MM.1S (cell line): Measurements from ENCODE around the gene RBM47.

ENCODE experiments used
- DNase-seq: peaks from one replicate; pipeline ENCODE4 v3.0.0-alpha.2; 2015
- H2AFZ ChIP-seq: fragments of 300-600 bp; sonication (generic); 2 replicates; pipeline ENCODE4 v1.6.0; 2016; ENCODE audit warnings: antibody characterized with exemption, low read length
- H3F3A ChIP-seq: fragments of 300-600 bp; sonication (generic); 2 replicates; pipeline ENCODE4 v1.6.1; 2016; ENCODE audit warnings: mild to moderate bottlenecking, antibody characterized with exemption, low read length, moderate library complexity, mixed read lengths; ENCODE audit not compliant: insufficient read depth
- H3K27ac ChIP-seq: fragments of 300-600 bp; sonication (generic); 2 replicates; pipeline ENCODE4 v1.5.1; 2016; ENCODE audit warnings: mild to moderate bottlenecking, low read length
- H3K27me3 ChIP-seq: fragments of 300-600 bp; sonication (generic); replicated peaks from 2 replicates; pipeline ENCODE4 v1.6.0; 2016; ENCODE audit warnings: low read length; ENCODE audit not compliant: insufficient read depth
- H3K36me3 ChIP-seq: fragments of 300-600 bp; sonication (generic); replicated peaks from 2 replicates; pipeline ENCODE4 v1.6.1; 2016; ENCODE audit warnings: mild to moderate bottlenecking, low read length, mixed read lengths; ENCODE audit not compliant: insufficient read depth
- H3K4me1 ChIP-seq: fragments of 300-600 bp; sonication (generic); 2 replicates; pipeline ENCODE4 v1.6.1; 2016; ENCODE audit warnings: low read length, mixed read lengths
- H3K4me2 ChIP-seq: fragments of 300-600 bp; sonication (generic); 2 replicates; pipeline ENCODE4 v1.6.0; 2016; ENCODE audit warnings: low read depth, low read length
- H3K4me3 ChIP-seq: fragments of 300-600 bp; sonication (generic); 2 replicates; pipeline ENCODE4 v1.5.1; 2016; ENCODE audit warnings: low read length, mixed read lengths
- H3K79me2 ChIP-seq: fragments of 300-600 bp; sonication (generic); 2 replicates; pipeline ENCODE4 v1.6.1; 2016; ENCODE audit warnings: mixed run types, low read length, mixed read lengths
- H3K9ac ChIP-seq: fragments of 300-600 bp; sonication (generic); 2 replicates; pipeline ENCODE4 v1.6.1; 2016; ENCODE audit warnings: low read length, mixed read lengths
- H3K9me2 ChIP-seq: fragments of 300-600 bp; sonication (generic); replicated peaks from 2 replicates; pipeline ENCODE4 v1.6.1; 2016; ENCODE audit warnings: mild to moderate bottlenecking, low read length, mixed read lengths; ENCODE audit not compliant: insufficient read depth
- H3K9me3 ChIP-seq: fragments of 300-600 bp; sonication (generic); replicated peaks from 2 replicates; pipeline ENCODE4 v1.6.1; 2016; ENCODE audit warnings: mild to moderate bottlenecking, low read length, mixed read lengths; ENCODE audit not compliant: insufficient read depth
- H4K20me1 ChIP-seq: fragments of 300-600 bp; sonication (generic); 2 replicates; pipeline ENCODE4 v1.6.1; 2016; ENCODE audit warnings: mild to moderate bottlenecking, low read length, moderate library complexity, mixed read lengths; ENCODE audit not compliant: insufficient read depth
- CTCF ChIP-seq: fragments of 300-600 bp; sonication (generic); IDR thresholded peaks from 2 replicates; pipeline ENCODE4 v1.5.1; 2016; ENCODE audit warnings: antibody characterized with exemption, low read length, mixed read lengths
- EZH2 ChIP-seq: fragments of 300-600 bp; sonication (generic); optimal IDR thresholded peaks from 2 replicates; pipeline ENCODE3; 2017; ENCODE audit warnings: low read depth, mild to moderate bottlenecking, antibody characterized with exemption, low read length, mixed read lengths
- EZH2phosphoT487 ChIP-seq: fragments of 300-600 bp; sonication (generic); IDR thresholded peaks from 2 replicates; pipeline ENCODE4 v1.6.1; 2018; ENCODE audit warnings: antibody characterized with exemption, low read length

Gene RBM47

GRCh38 chr4:40651280-40651679 lies 21.6 kb upstream of the RBM47 start:
- H3K9ac ChIP-seq: no peak overlapping the region
- no peaks in the 10 kb centered on the region for H3K79me2 ChIP-seq
- no peaks in the 10 kb centered on the region for H4K20me1 ChIP-seq
- peaks cover 14% of the 10 kb centered on the region for H3K4me1 ChIP-seq
- TF ChIP-seq EZH2 (no peak), CTCF (no peak), EZH2phosphoT487 (no peak)
- H3K27me3 ChIP-seq: no peaks in the 10 kb centered on the region
- no peak overlapping the region for H2AFZ ChIP-seq
- H3K4me2 ChIP-seq: no peak overlapping the region
- H3K9me3 ChIP-seq: no peaks in the 10 kb centered on the region
- H3K4me3 ChIP-seq: no peak overlapping the region
- H3K9me2 ChIP-seq: no peaks in the 10 kb centered on the region
- DNase-seq: no peak
- H3K27ac ChIP-seq: no peak overlapping the region
- H3K36me3 ChIP-seq: no peaks in the 10 kb centered on the region
- peaks cover 12% of the 10 kb centered on the region for H3F3A ChIP-seq

- no peaks in the 10 kb centered on the region for H3K4me1 ChIP-seq
- no peaks in the 10 kb centered on the region for H3K36me3 ChIP-seq
- DNase-seq: no peak
- no peak overlapping the region for H3K27ac ChIP-seq
- H3K27me3 ChIP-seq: no peaks in the 10 kb centered on the region
- H3K4me3 ChIP-seq: no peak overlapping the region
- no peak overlapping the region for H3K4me2 ChIP-seq
- H3K9me2 ChIP-seq: no peaks in the 10 kb centered on the region
- H4K20me1 ChIP-seq: no peaks in the 10 kb centered on the region
- no peaks in the 10 kb centered on the region for H3K9me3 ChIP-seq
- no peaks in the 10 kb centered on the region for H3K79me2 ChIP-seq
- no peak overlapping the region for H3K9ac ChIP-seq
- H3F3A ChIP-seq: no peaks in the 10 kb centered on the region
- no peak overlapping the region for H2AFZ ChIP-seq
- TF ChIP-seq EZH2: no peak
- TF ChIP-seq CTCF: no peak
- no peak for TF ChIP-seq EZH2phosphoT487
Observed at GRCh38 chr4:40649321-40649720, 19.7 kb upstream of the RBM47 start.

GRCh38 chr4:40648742-40649281 lies 19.1 kb upstream of the RBM47 start:
- H3K36me3 ChIP-seq: no peaks in the 10 kb centered on the region
- H3K27me3 ChIP-seq: no peaks in the 10 kb centered on the region
- no peaks in the 10 kb centered on the region for H3K9me2 ChIP-seq
- H3K9me3 ChIP-seq: no peaks in the 10 kb centered on the region
- no peaks in the 10 kb centered on the region for H3K79me2 ChIP-seq
- no peak for TF ChIP-seq EZH2
- TF ChIP-seq CTCF: no peak
- no peak for TF ChIP-seq EZH2phosphoT487
- no peak overlapping the region for H3K4me2 ChIP-seq
- H4K20me1 ChIP-seq: no peaks in the 10 kb centered on the region
- no peaks in the 10 kb centered on the region for H3F3A ChIP-seq
- no peak overlapping the region for H3K9ac ChIP-seq
- H3K4me1 ChIP-seq: no peaks in the 10 kb centered on the region
- H3K27ac ChIP-seq: no peak overlapping the region
- no peak for DNase-seq
- no peak overlapping the region for H2AFZ ChIP-seq
- H3K4me3 ChIP-seq: no peak overlapping the region
